ENCODE data around the gene SLC35D2.

The SLC35D2 gene

GRCh38 chr9:96383165-96383942, at the start of gene SLC35D2:
Gene SLC35D2 (minus strand): TSS chr9:96383711. CDS start chr9:96383634, 77 bp downstream.
- no peak for DNase-seq

GRCh38 chr9:96430377-96430776, 46.9 kb upstream of the SLC35D2 start:
- DNase-seq = no peak

DNA sequence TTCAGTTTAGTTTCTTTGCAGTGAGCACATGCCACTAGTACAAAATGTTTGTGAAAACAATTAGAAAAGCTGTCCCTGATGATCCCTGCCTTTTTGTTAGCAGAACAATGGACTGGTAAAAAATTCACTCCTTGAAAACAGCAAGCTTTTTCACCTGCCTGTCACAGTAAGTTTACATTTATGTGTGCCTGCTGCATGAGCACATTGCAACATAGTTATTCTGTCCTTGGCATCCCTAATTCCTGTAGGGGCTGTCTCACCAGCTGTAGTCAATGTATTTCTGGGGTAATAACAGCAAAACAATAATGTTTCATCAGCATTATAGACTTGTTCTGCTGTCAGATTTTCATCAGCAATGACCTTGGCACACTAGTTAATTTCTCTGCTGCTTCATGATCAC, 46.2 kb upstream of the SLC35D2 start:
- DNase-seq = no peak

GRCh38 chr9:96425500-96426169, 42.1 kb upstream of the SLC35D2 start:
- no peak for DNase-seq

DNA sequence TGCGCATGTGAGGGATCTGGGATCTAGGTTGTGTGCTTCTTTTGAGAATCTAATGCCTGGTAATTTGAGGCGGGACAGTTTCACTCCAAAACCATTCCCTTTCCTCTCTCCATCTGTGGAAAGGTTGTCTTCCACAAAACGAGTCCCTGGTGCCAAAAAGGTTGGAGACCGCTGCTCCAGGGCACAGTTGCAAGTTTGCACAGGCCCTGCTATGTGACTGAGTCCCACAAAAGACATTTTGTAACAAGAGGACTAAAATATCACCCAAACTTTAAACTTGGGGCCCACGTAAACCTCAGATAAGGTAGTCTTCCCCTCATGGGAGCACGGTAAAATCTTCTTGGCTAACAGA, 40.5 kb upstream of the SLC35D2 start:
- no peak for DNase-seq

GRCh38 chr9:96423322-96423984, 39.9 kb upstream of the SLC35D2 start:
- DNase-seq = no peak

- DNase-seq = no peak
Observed at GRCh38 chr9:96420468-96421219, 37.1 kb upstream of the SLC35D2 start.

GRCh38 chr9:96419691-96419969, 36.1 kb upstream of the SLC35D2 start:
- DNase-seq = no peak

DNA sequence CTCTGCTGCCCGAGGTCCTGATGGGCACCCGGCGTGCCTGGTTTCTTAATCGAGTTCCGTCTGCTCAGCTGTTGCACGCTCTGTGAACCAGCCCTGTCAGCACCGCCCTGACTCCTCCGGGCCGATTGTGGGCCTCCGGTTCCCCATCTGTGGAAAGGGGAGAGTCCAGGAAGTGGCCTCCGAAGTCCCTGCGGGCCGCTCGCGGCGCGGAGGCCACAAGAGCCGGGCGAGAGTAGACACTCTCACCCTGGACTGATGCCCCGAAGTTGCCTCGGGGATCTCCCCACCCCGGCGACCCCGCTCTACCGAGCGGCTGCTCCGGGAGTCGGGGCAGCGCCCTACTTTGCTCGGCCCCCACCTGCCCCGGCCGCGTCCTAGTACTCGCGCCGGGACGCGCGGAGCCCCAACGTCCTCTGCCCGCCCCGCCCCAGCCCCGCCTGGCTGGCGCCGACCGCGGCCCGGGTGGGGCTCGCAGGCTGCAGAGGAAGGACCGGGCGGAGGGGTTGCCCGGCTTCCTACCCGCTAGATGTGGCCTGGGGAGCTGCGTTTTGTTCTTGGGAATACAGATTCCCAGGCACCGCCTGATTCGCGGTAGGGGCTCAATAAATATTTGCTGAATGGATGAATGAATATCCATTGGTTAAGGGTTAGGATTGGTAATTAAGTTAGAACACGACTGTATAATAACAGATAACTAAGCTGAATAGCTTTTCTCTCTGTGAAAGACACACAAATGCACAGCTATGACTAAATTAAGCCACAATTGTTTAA, 35.6 kb upstream of the SLC35D2 start:
- peak; percentile 37 for DNase-seq

DNA sequence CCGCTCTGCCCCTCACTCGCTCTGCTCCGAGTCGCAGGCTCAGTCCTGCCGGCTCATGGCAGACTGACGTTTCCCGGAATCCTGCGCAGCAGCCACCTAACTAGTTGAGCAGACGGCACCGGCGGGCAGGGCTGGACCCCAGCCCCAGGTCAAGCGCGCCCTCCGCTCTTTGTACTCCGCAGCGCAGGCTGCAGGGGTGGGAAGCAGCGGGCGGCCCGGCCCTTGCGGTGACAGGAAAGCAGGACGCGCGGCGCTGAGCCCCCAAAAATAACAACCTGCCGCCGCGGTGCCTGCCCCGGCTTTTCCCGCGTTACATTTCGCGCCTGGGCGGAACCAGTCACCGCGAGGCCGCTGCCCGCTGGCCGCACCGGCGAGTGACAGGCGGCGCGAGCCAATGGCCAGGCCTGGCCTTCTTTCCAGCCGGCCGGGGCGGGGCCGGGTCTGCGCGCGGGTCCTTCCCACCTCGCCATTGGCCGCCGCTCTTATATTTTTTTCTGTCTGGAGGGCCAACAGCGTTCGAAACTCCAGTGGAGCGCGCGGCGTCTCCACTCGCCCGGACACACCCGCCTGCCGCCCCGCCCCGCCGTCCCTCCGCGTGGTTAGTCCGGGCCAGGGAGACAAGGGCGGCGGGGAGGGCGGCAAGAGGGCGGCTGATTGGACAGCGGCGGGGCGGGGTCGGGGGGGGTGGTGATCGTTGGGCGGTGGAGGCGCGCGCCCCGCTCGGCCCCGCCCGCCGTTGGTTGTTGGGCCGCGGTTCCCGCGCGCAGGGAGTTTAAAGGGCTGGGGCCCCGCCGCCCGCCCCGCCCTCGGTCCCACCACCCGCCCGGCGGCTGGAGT, 34.8 kb upstream of the SLC35D2 start, which contains the start of gene ZNF367:
Gene ZNF367 (minus strand): TSS at position 288 of the 837 bp plus-strand sequence. CDS start 338 bp downstream, outside the sequence.
- peak; percentile 88 for DNase-seq

DNA sequence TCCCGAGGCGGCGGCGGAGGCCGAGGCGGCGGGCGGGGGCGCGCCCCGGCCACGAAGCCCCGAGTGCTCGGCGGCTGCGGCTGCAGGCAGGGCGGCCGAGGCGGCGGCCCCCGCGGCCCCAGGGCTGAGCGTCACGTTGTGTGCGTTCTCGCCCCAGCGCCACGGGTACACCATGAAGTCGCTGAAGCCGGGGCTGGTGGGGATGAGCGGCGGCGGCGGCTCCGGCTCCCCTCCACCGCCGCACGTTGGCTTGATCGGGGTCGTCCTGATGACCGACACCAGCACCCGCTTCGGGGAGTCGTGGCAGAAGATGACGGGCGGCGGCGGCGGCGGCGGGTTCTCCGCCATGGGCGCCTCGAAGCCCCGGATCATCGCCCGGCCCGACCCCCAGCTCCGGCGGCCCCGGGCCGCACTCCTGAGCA, 34.2 kb upstream of the SLC35D2 start:
- DNase-seq = peak; percentile 36

GRCh38 chr9:96417051-96417586, 33.6 kb upstream of the SLC35D2 start:
- peak; percentile 93 for DNase-seq

DNA sequence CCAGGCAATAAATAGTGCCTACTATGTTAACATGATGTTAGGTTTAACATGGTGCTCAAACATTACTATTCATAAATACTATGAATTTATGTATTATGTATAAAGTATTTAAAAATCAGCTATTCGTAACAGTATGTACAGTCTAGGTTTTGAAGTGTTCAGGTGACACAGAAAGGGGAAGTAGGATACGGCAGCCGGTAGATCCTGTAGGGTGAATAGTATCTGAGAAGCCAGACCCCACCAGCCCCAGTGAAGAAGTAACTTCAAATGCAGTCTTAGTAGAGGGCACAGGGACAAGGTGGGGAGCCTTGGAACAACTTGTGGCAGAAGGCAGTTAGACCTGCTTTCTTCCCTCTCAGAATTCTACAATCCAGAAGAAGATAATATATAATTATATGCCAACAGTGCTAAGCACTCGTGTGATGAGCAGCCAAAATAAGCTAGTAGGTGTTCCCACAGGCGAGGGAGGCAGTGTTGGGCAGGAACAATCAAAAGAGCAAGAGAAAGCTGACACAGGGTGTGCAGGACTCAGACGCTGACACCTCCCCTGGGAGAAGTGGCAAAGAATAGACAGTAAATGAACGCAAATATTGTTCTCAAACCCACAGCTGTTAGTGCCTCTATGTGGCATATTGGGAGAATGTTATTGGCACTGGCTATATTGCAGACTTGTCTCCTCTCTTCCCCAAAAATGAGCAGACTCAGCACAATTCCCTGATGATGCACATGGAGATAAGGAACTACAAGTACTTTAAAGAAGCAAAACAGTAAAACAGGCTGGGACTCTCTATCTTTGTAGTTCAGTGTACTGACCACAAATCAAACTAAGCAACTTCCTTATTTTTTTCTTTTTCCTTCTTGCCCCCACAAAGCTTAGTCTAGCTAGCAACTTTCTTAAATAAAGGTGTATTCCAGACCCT, 30.1 kb upstream of the SLC35D2 start:
- DNase-seq = peak; percentile 13

DNA sequence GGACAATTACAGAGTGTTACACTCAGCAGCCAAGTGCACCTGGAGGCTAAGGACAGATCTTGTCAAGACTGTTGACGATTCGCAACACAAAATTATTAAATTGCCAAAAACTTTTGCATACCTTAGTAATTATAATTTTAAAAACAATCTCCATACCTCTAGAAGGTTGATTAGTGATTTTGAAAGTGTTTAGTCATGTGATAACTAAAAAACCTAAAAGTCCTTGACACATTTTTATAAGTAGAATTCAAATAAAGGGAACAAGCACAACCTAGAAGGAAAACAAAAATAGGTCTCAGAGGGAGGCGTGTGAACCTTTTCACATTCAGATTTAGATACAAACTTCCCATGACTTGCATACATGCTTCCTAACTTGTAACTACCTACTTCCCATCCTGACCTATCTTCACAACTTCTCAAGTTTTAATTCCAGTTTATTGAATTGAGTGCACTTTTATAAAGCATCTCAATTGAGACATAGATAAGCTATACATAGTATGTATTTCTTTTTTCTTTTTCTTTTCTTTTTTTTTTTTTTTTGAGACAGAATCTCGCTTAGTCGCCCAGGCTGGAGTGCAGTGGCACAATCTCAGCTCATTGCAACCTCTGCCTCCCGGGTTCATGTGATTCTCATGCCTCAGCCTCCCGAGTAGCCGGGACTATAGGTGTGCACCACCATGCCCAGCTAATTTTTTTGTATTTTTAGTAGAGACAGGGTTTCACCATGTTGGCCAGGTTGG, 28.8 kb upstream of the SLC35D2 start:
- DNase-seq = no peak

GRCh38 chr9:96411129-96411838, 27.8 kb upstream of the SLC35D2 start:
- no peak for DNase-seq

DNA sequence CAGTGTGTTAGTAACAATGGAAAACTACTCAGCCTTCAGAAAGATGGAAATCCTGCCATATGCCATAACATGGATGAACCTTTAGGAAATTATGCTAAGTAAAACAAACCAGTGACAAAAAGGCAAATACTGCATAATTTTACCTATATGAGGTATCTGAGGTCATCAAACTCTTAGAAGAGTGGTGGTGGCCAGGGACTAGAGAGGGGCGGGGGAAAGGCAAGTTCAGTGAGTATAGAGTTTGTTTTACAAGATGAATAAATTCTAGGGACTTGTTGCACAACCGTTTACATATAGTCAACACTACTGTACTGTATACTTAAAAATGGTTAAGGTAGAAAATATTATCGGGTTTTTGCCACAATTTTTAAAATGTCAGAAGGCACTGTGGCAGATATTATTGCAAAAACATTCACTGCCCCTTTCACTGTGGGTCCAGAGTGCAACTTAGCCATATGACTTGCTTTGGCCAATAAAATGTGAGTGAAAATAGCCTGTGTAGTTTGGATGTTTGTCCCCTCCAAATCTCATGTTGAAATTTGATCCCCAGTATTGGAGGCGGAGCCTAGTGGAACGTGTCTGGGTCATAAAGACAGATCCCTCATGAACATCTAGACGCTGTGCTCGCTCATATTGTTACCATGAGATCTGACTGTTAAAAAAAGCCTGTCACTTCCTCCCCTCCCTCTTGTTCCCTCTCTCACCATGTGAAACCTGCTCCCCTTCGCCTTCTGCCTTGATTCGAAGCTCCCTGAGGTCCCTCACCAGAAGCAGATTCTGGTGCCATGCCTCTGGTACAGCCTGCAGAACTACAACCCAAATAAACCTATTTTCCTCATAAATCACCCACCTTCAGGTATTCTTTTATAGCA, 25.1 kb upstream of the SLC35D2 start:
- no peak for DNase-seq

- DNase-seq = no peak
Observed at GRCh38 chr9:96400132-96400910, 16.8 kb upstream of the SLC35D2 start.

Data from activated CD4-positive, alpha-beta T cell treated with anti-CD3 and anti-CD28 coated beads, Interleukin-2, amount 50 U/mL, for 1 hour (primary cell).